Measurements from ENCODE around the gene DGKA.
"Not testable (repeated sequence)": the region's sequence is repeated elsewhere in the genome, so short reads cannot be mapped to it uniquely, and the experiment has no call there.

- TF ChIP-seq POLR2A (IDR thresholded peaks at IDR 0.05; ENCODE audit: low read depth, low read length); TAF1 (IDR thresholded peaks at IDR 0.05; ENCODE audit: borderline replicate concordance, low read depth, low read length): not testable (repeated sequence)
Measured at GRCh38 chr12:55999999-56000540, 69.1 kb downstream of the DGKA start.

All from GM12892 (cell line).